IgD-negative memory B cell (primary cell): Measurements from ENCODE around the gene COL6A3. TPM values are rescaled to one million over a fixed set of nuclear protein-coding genes. Genes with fewer than 3 reads are reported as not detected.

Experiments used
- H3K27ac Mint-ChIP-seq, 3 donors: one replicate each; pipeline ENCODE4 v1.8.0; 2020 to 2022; ENCODE audit warnings: mild to moderate bottlenecking in 3 of 3, mixed read lengths in 3 of 3, moderate library complexity in 1 of 3
- H3K27me3 Mint-ChIP-seq: one replicate; pipeline ENCODE4 v1.8.0; 2021; ENCODE audit warnings: mixed read lengths
- H3K36me3 Mint-ChIP-seq: one replicate; pipeline ENCODE4 v1.8.0; 2020; ENCODE audit warnings: mild to moderate bottlenecking, mixed read lengths
- H3K4me1 Mint-ChIP-seq, 3 donors: one replicate each; pipeline ENCODE4 v1.8.0; 2020 to 2022; ENCODE audit warnings: mixed read lengths in 3 of 3, mild to moderate bottlenecking in 1 of 3
- H3K4me3 Mint-ChIP-seq, 4 donors: one replicate each; pipeline ENCODE4 v1.8.0; 2020 to 2022; ENCODE audit warnings: mild to moderate bottlenecking in 4 of 4, mixed read lengths in 4 of 4, moderate library complexity in 3 of 4
- H3K9me3 Mint-ChIP-seq, 3 donors: one replicate each; pipeline ENCODE4 v1.8.0; 2020 to 2021; ENCODE audit warnings: mixed read lengths in 3 of 3, mild to moderate bottlenecking in 1 of 3
- polyA plus RNA-seq: library from polyadenylated mRNA; unstranded; fragments of 300-500 nt; fragmentation: Illumina TruSeq; gene quantifications from one replicate; pipeline ENCODE4 v1.2.3, GENCODE V29; 2021

COL6A3 gene
- polyA plus RNA-seq, 1 donor from 2014 or later: not detected

DNA sequence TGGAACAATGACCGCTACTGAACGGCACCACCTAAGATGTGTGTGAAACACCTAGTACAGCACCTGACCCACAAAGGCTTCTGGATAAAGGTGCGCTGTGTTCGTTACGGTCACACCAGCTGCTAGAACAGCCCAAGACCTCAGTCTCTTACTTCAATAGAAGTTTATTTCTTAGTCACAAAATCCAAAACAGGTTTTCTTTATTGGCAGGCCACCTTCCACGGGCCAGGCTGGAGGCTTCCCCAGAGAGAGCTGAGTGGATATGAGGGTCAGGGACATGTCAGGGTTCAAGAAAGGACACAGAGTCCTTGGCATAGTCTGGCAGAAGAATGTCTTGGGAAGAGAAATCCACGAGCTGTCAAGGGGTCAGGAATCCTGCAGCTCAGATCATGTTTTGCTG lies 92.2 kb downstream of the COL6A3 start:
- Mint-ChIP-seq H3K4me1 (no peaks in the 10 kb centered on the region), H3K27me3 (peaks cover 17% of the 10 kb centered on the region), H3K4me3 (no peak overlapping the region), H3K36me3 (no peaks in the 10 kb centered on the region), H3K27ac (no peak overlapping the region), H3K9me3 (peaks cover 0 to 2% (median 0%) of the 10 kb centered on the region in 3 donors)

DNA sequence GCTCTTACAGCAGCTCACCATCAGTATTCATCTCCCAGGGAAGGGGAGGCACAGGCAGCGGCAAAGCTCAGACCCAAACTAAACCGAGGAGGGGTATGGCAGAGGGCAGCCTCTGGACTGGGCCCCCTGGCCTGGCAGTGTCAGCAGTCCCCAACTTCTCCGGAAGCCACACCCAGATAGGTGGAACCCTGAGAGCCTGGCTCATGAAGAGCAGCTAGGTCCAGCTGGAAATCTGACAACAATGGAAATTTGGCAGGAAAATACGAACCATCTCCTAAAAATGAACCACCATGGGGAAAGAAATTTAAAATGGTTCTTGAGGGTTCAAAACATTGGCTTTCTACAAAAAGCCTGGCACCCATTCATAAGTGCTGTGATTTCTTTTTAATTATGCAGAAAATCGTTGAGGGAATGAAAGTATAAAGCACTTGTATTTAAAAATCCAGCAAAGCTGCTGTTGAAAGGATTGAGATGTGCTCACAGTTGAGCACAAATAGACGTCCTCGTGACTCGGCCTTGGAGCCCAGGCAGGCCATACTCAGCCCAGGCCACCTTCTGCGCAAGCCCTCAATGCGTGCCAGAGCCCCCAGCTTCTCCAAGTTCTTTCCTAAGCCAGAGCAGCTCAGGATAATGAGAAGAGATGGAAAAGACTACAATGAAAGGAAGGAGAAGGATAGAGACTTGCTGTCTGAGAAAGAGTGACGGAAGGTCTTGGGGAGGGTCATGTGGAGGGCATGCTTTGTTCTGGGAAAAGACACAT lies 93.0 kb downstream of the COL6A3 start:
- Mint-ChIP-seq H3K4me1 (no peaks in the 10 kb centered on the region), H3K4me3 (no peak overlapping the region), H3K9me3 (peaks cover 0 to 2% (median 0%) of the 10 kb centered on the region in 3 donors), H3K27me3 (peaks cover 19% of the 10 kb centered on the region), H3K36me3 (no peaks in the 10 kb centered on the region), H3K27ac (no peak overlapping the region)

DNA sequence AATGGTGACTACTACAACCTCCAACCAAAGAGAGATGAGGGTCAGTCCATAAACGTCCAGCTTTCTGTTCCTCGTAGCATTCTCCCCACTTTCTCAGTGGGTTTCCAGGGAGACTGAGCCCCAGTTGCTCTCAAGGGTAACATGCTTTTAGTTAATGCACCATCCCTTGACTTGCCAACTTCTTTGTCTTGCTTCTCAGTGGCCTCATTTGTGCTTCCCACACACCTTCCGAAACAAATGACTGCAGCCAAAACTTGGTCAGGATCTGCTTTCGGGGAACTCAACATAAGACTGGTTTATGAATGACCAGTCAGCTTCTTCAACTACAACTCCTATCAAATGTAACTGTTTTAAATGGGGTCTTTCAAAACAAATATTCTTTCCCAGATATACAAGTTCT lies 94.1 kb downstream of the COL6A3 start:
- Mint-ChIP-seq H3K4me1 (no peaks in the 10 kb centered on the region), H3K27me3 (peaks cover 19% of the 10 kb centered on the region), H3K4me3 (no peak overlapping the region), H3K27ac (no peak overlapping the region), H3K9me3 (peaks cover 0 to 2% (median 0%) of the 10 kb centered on the region in 3 donors), H3K36me3 (no peaks in the 10 kb centered on the region)

DNA sequence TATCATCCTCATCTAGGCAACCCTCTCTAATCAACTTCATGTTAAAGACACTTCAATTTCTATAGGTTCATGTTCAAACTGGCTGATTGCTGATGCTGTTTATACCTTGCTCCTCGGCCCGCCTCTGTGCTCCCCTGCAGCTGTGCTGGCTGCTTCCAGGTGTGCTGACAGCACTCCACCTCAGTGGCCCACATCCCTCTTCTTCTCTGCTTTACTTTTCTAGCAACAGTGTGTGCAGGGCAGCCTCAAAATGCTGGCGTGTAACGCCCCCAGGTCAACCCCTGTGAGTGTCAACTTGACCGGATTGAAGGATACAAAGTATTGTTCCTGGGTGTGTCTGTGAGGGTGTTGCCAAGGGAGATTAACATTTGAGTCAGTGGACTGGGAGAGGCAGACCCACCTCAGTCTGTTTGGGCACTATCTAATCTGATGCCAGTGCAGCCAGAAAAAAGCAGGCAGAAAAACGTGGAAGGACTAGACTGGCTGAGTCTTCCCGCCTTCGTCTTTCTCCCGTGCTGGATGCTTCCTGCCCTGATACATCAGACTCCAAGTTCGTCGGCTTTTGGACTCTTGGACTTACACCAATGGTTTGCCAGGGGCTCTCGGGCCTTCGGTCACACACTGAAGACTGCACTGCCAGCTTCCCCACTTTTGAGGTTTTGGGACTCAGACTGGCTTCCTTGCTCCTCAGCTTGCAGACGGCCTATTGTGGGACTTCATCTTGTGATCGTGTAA lies 94.7 kb downstream of the COL6A3 start:
- no peak overlapping the region for H3K27ac Mint-ChIP-seq

DNA sequence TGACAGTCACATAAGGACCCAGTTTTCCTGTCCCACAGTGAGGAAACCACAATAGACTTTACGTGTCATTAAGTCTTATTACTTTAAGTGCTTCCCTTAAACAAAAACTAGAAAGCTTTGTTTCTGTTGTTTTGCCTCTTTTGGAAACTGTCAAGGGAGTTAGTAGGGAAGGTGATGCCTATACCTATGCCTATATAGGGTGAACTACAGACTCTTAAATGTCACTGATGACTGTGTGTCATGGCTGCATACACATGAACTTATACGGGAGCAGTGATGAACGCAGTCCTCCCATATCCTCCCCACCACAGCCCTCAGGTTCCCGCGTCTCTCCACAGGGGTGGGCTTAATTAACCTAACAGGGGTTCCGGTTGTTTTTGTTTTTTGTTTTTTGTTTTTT lies 97.6 kb downstream of the COL6A3 start:
- peaks cover 14% of the 10 kb centered on the region for H3K27me3 Mint-ChIP-seq
- no peaks in the 10 kb centered on the region for H3K4me1 Mint-ChIP-seq
- H3K36me3 Mint-ChIP-seq: no peaks in the 10 kb centered on the region
- H3K9me3 Mint-ChIP-seq: peaks cover 0 to 2% (median 0%) of the 10 kb centered on the region in 3 donors
- no peak overlapping the region for H3K4me3 Mint-ChIP-seq
- H3K27ac Mint-ChIP-seq: no peak overlapping the region

More for the DNA sequence above, 94.7 kb downstream of the COL6A3 start:
- Mint-ChIP-seq H3K27me3 (peaks cover 19% of the 10 kb centered on the region), H3K9me3 (peaks cover 0 to 2% (median 0%) of the 10 kb centered on the region in 3 donors), H3K4me3 (no peak overlapping the region), H3K4me1 (no peaks in the 10 kb centered on the region), H3K36me3 (no peaks in the 10 kb centered on the region)

DNA sequence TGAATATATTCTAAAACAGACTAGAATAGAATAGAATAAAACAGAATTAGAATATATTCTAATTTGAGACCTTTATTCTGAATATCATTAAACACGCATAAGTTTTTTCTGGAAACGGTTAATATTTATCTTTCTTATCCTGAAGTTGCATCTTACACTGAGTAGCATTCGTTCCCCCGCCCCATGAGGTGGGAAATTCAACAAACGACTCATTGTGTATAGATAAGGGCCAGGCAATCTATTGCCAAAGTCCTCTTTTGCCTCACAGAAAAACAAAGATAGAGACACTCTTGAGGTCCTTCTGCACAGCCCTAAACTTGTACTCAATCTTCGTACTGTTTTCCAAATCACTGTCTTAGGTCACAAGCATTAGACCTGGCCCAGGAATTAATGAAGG lies 98.1 kb downstream of the COL6A3 start:
- Mint-ChIP-seq H3K4me1 (no peaks in the 10 kb centered on the region), H3K27ac (no peak overlapping the region), H3K27me3 (peaks cover 14% of the 10 kb centered on the region), H3K4me3 (no peak overlapping the region), H3K36me3 (no peaks in the 10 kb centered on the region), H3K9me3 (peaks cover 0 to 2% (median 0%) of the 10 kb centered on the region in 3 donors)

DNA sequence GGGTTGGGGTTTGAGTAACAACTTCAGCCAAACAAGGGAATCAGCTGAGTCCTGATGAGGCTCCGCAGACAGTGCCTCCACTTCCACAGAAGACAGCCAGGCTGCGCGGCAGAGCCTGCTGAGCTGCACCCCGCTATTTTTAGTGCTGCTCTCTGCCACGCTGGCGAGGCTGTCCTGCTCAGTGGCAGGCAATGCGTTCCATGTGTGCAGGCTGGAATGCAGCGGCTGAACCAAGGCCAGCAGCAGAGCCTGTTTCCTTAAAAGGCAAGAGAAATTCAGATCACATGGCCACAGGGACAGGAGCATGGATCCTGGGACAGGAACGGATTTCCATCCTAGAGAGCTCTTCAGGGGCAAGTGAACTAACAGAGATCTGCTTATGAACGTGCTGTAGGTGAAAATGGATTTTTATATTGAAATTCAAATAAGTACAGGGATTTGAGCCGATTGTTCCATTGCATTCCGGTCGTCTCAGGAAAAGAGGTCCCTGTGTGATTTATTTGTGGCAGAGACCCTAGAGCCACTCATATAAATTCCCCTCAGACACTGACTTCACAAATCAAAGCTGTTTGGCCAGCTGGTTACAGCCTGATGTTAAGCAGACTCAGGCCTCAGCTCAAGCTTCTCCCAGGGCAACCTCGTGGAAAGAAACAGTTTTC lies 98.7 kb downstream of the COL6A3 start:
- Mint-ChIP-seq H3K27me3 (peaks cover 13% of the 10 kb centered on the region), H3K4me3 (no peak overlapping the region), H3K4me1 (no peaks in the 10 kb centered on the region), H3K36me3 (no peaks in the 10 kb centered on the region), H3K9me3 (peaks cover 0 to 2% (median 0%) of the 10 kb centered on the region in 3 donors), H3K27ac (no peak overlapping the region)

DNA sequence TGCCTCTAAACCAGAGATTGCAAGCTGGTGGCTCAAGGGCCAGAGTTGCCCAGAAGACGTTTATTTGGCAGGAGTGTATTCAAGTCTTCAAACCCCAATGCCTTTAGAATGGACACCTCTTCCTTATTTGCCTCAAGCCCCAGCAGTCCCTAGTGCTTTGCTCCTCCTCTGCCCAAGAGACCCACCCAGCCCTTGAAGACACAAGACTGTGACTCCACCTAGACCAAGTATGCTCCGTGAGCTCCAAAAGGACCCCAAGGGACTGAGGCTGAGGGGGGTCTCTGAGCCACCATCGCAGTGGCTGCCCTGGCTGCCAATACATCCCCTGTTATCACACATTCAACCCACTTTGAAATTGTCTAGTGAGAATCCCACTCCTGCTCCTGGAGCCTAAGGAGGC lies 99.3 kb downstream of the COL6A3 start:
- Mint-ChIP-seq H3K4me3 (no peak overlapping the region), H3K9me3 (no peaks in the 10 kb centered on the region), H3K36me3 (no peaks in the 10 kb centered on the region), H3K4me1 (no peaks in the 10 kb centered on the region), H3K27ac (no peak overlapping the region), H3K27me3 (peaks cover 9% of the 10 kb centered on the region)

DNA sequence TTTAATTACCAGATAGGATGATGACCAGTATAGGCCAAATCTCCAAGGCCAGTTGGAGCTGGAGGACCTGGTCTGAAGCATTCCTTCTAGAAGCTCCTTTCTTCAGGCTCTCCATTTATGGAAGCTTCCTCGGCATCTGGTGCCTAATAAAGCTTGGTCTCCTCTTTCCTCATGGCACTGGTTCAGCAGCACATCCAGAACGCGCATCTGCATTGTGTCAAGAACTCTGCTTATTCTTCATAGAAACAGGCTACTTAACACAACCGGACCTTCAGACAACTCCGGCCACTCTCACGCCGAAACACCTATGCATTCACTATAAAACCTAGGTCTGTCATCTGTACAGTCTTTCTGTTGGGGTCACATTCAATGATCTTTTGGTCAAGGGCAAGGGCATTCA lies 99.8 kb downstream of the COL6A3 start:
- no peaks in the 10 kb centered on the region for H3K9me3 Mint-ChIP-seq
- H3K4me1 Mint-ChIP-seq: no peaks in the 10 kb centered on the region
- peaks cover 10% of the 10 kb centered on the region for H3K27me3 Mint-ChIP-seq

DNA sequence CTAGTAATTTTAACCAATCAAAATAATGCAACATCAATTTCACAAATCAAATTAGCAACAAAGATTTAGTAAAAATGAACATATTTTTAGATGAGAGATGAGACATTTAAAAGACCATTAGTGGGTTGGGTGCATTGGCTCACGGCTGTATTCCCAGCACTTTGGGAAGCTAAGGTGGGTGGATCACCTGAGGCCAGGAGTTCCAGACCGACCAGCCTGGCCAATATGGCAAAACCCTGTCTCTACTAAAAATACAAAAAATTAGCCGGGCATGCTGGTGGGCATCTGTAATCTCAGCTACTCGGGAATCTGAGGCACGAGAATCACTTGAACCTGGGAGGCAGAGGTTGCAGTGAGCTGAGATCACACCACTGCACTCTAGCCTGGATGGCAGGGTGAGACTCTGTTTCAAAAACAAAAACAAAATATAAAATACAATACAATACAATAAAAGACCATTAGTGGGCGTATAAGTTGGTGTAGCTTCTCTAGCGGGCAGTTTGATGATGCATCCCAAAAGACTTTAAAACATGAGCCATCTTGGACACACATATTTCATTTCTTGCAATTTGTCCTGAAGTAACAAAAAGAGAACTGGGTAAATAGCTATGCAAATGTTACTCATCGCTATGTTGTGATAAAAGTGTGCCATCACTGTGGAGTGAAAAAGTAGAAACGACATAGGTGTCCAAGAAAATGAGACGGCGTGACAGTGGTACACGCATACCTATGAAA lies 101.8 kb downstream of the COL6A3 start:
- no peaks in the 10 kb centered on the region for H3K9me3 Mint-ChIP-seq
- H3K36me3 Mint-ChIP-seq: no peaks in the 10 kb centered on the region
- H3K27me3 Mint-ChIP-seq: peaks cover 10% of the 10 kb centered on the region
- H3K4me3 Mint-ChIP-seq: no peak overlapping the region
- H3K4me1 Mint-ChIP-seq: no peaks in the 10 kb centered on the region
- no peak overlapping the region for H3K27ac Mint-ChIP-seq

More for the DNA sequence above, 99.8 kb downstream of the COL6A3 start:
- H3K36me3 Mint-ChIP-seq: no peaks in the 10 kb centered on the region
- H3K27ac Mint-ChIP-seq: no peak overlapping the region
- no peak overlapping the region for H3K4me3 Mint-ChIP-seq

DNA sequence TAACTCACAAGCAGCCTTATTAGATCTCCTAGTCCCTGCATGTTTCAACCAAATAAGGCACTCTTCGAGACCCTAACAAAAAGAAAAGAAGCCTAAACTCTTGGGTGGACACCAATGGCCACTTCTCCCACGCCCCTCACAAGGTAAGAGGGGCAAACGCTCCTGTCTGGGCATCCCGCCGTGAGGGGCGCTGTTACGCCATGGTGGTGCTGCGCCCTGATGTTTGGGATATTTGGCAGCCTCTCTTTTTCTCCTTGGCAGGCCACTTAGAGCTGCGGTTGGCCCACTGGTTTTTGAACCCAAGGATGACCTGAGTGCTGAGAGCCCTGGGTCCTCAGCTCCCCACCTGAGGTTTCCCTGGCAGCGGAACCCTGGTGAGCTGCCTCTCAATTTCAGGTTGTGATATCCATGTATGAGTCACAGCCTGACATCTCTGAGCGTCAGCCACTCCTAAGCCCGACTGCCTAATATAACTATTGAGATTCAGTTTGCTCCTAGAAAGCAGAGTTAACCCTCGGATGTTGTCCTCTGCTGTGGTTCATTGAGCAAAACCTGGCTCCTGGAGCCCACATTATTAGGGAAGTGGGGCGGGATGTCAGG lies 103.3 kb downstream of the COL6A3 start:
- H3K27ac Mint-ChIP-seq: no peak overlapping the region
- H3K4me3 Mint-ChIP-seq: no peak overlapping the region
- H3K9me3 Mint-ChIP-seq: no peaks in the 10 kb centered on the region
- no peaks in the 10 kb centered on the region for H3K4me1 Mint-ChIP-seq
- no peaks in the 10 kb centered on the region for H3K36me3 Mint-ChIP-seq
- H3K27me3 Mint-ChIP-seq: peaks cover 5% of the 10 kb centered on the region

DNA sequence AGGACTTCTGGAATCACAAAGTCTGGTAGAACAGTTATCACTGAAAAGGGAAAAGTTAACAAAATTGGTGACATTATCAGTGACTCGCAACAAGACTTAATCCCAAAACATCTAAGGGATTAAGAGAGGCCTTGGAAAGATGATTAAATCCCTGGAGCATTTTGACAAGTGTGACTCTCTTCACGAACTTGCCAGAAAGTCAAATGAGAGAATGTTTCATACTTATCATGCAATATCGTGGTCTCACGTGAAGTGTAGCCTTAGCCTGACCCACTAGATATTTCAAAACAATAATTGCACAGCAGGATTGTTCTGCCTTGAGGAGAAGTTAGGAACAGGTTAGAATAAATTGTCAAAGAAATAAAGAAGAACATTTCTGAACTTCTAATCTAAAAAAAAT lies 104.5 kb downstream of the COL6A3 start:
- Mint-ChIP-seq H3K9me3 (peaks cover 0 to 3% (median under 1%) of the 10 kb centered on the region in 3 donors), H3K36me3 (no peaks in the 10 kb centered on the region), H3K4me1 (no peaks in the 10 kb centered on the region), H3K27ac (no peak overlapping the region), H3K4me3 (no peak overlapping the region), H3K27me3 (peaks cover 5% of the 10 kb centered on the region)

DNA sequence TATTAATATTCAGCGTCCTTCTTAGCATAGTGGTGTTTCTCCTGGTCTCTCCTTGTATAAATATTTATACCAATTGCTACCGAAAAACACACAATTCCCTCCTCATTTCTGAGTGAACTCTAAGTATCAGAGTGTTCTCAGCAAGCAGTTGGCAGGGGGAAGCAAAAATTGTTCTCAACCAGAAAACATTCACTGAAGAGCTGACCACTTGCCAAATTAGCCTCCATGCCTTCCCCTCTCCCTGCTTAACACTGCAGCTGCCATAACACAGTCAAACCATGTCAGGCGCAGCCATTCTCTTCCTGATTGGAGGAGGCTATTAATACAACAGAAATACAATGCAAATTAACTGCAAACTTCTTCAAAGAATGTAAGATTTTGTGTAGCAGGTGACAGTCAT lies 105.0 kb downstream of the COL6A3 start:
- H3K9me3 Mint-ChIP-seq: peaks cover 0 to 5% (median 2%) of the 10 kb centered on the region in 3 donors

DNA sequence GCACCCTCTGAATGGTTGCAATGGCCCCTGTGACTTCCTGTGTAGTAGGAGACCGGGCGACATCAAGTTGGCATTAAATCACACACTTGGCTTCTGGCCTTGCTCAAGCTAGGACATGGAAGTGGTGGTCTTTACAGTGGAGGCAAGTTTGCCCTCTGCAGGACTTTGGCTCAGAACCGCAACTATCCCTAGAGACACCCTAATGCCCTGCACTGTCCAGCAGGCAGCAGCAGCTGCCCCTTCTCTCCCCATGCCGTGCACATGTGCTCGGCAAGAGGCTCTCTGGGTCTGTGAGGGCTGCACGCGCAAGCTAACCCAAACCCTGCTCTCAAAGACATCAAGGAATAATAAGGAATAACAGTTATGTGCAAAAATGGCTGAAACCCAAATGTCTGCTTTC lies 106.5 kb downstream of the COL6A3 start:
- no peak overlapping the region for H3K27ac Mint-ChIP-seq
- no peak overlapping the region for H3K4me3 Mint-ChIP-seq
- H3K27me3 Mint-ChIP-seq: peaks cover 5% of the 10 kb centered on the region
- no peaks in the 10 kb centered on the region for H3K4me1 Mint-ChIP-seq
- peaks cover 0 to 10% (median 5%) of the 10 kb centered on the region in 3 donors for H3K9me3 Mint-ChIP-seq
- H3K36me3 Mint-ChIP-seq: no peaks in the 10 kb centered on the region

More for the DNA sequence above, 105.0 kb downstream of the COL6A3 start:
- no peaks in the 10 kb centered on the region for H3K4me1 Mint-ChIP-seq
- no peak overlapping the region for H3K27ac Mint-ChIP-seq
- H3K36me3 Mint-ChIP-seq: no peaks in the 10 kb centered on the region
- H3K4me3 Mint-ChIP-seq: no peak overlapping the region
- H3K27me3 Mint-ChIP-seq: peaks cover 5% of the 10 kb centered on the region
